Uterus (tissue), 4 donors: Measurements from ENCODE around the gene UST. TPM values are rescaled to one million over a fixed set of nuclear protein-coding genes. Genes with fewer than 3 reads are reported as not detected.

Experiments
- DNase-seq, 2 donors: peaks; one replicate each; pipeline ENCODE4 v3.0.0-alpha.2; 2019 to 2020
- H3K27ac ChIP-seq, 2 donors: fragments of 200-600 bp; sonication (generic); 1 replicate in 1 of 2; 2 replicates in 1 of 2; pipeline ENCODE4 v1.5.1; 2016 to 2018
- H3K27me3 ChIP-seq, 2 donors: fragments of 200-600 bp; sonication (generic); one replicate each; pipeline ENCODE4 v1.5.1; 2018 to 2019; ENCODE audit warnings: control low read depth in 1 of 2
- H3K36me3 ChIP-seq, 2 donors: fragments of 200-600 bp; sonication (generic); one replicate each; pipeline ENCODE4 v1.5.1; 2019; ENCODE audit warnings: control low read depth in 1 of 2
- H3K4me1 ChIP-seq, 2 donors: fragments of 200-600 bp; sonication (generic); one replicate each; pipeline ENCODE4 v1.5.1; 2018 to 2019; ENCODE audit warnings: control low read depth in 1 of 2
- H3K4me3 ChIP-seq, 2 donors: fragments of 200-600 bp; sonication (generic); 1 replicate in 1 of 2; 2 replicates in 1 of 2; pipeline ENCODE4 v1.5.1; 2018 to 2019; ENCODE audit warnings: mild to moderate bottlenecking in 1 of 2
- H3K9me3 ChIP-seq, 2 donors: fragments of 200-600 bp; sonication (generic); one replicate each; pipeline ENCODE4 v1.5.1; 2019; ENCODE audit warnings: control low read depth in 1 of 2
- CTCF ChIP-seq, 4 experiments: fragments of 200-600 bp in 2 of 4; fragments of 450-650 bp in 2 of 4; sonication (generic) in 2 of 4; IDR thresholded peaks; one replicate each; pipeline ENCODE4 v1.5.1; 2016 to 2019; ENCODE audit warnings: antibody characterized with exemption in 4 of 4, mild to moderate bottlenecking in 2 of 4, moderate library complexity in 1 of 4
- POLR2A ChIP-seq, 2 donors: fragments of 450-650 bp; IDR thresholded peaks; one replicate each; pipeline ENCODE4 v1.6.1; 2016; ENCODE audit warnings: antibody characterized with exemption in 2 of 2, mild to moderate bottlenecking in 1 of 2, moderate library complexity in 1 of 2
- intact Hi-C: fragments of 100-400 bp; cut with DNase I; formaldehyde crosslinking; loops from one replicate; pipeline ENCODE4 v1.15.1; 2023; ENCODE audit warnings: low total_unique reads
- total RNA-seq, 4 donors: library from RNA; depleted of rRNA in 3 of 4; stranded (reverse); fragments of >200 nt in 3 of 4; gene quantifications; one replicate each; pipeline versions ENCODE4 v1.1.0 to v1.2.4, GENCODE V29; 2014 to 2023
- donor health status: DM: yes; HTN: yes; CAD: no.

UST gene
- total RNA-seq, 4 donors from 2014 or later = 6.1 to 23.2 (median 17.2) TPM

GRCh38 chr6:148866657-148867268 is 119.9 kb downstream of the UST start:
- H3K36me3 ChIP-seq = no peaks in the 10 kb centered on the region
- H3K27me3 ChIP-seq = no peaks in the 10 kb centered on the region
- DNase-seq = no peak
- peaks cover 0 to 5% of the 10 kb centered on the region in 2 donors for H3K4me1 ChIP-seq
- no peaks in the 10 kb centered on the region for H3K9me3 ChIP-seq
- H3K4me3 ChIP-seq = no peak overlapping the region
- intact Hi-C loops = no loop called here
- H3K27ac ChIP-seq = no peak overlapping the region
- no peak for TF ChIP-seq POLR2A (IDR thresholded peaks at IDR 0.05)
- TF ChIP-seq CTCF (IDR thresholded peaks at IDR 0.05) = no peak

- Histone ChIP-seq H3K27ac (peak overlapping the region in 1 of 2 donors; percentile 43), H3K4me1 (peaks cover 0 to 5% of the 10 kb centered on the region in 2 donors), H3K9me3 (no peaks in the 10 kb centered on the region), H3K36me3 (no peaks in the 10 kb centered on the region), H3K4me3 (no peak overlapping the region), H3K27me3 (no peaks in the 10 kb centered on the region)
- intact Hi-C loops = no loop called here
- DNase-seq = no peak
- TF ChIP-seq POLR2A (IDR thresholded peaks at IDR 0.05) (no peak), CTCF (IDR thresholded peaks at IDR 0.05) (no peak)
Measured at GRCh38 chr6:148867862-148868261, 121.0 kb downstream of the UST start.

GRCh38 chr6:148868314-148868713 is 121.5 kb downstream of the UST start:
- TF ChIP-seq POLR2A (IDR thresholded peaks at IDR 0.05) (no peak), CTCF (IDR thresholded peaks at IDR 0.05) (no peak)
- no peak for DNase-seq
- no peaks in the 10 kb centered on the region for H3K36me3 ChIP-seq
- H3K9me3 ChIP-seq = no peaks in the 10 kb centered on the region
- H3K4me1 ChIP-seq = peaks cover 0 to 5% of the 10 kb centered on the region in 2 donors
- peak overlapping the region in 1 of 2 donors; percentile 43 for H3K27ac ChIP-seq
- no peak overlapping the region for H3K4me3 ChIP-seq
- intact Hi-C loops = no loop called here
- no peaks in the 10 kb centered on the region for H3K27me3 ChIP-seq

- no peak for TF ChIP-seq CTCF (IDR thresholded peaks at IDR 0.05)
- no peak for TF ChIP-seq POLR2A (IDR thresholded peaks at IDR 0.05)
- H3K27me3 ChIP-seq = no peaks in the 10 kb centered on the region
- H3K4me1 ChIP-seq = peaks cover 0 to 5% of the 10 kb centered on the region in 2 donors
- intact Hi-C loops = no loop called here
- no peaks in the 10 kb centered on the region for H3K36me3 ChIP-seq
- no peak overlapping the region for H3K4me3 ChIP-seq
- no peak for DNase-seq
- H3K9me3 ChIP-seq = no peaks in the 10 kb centered on the region
- H3K27ac ChIP-seq = peak overlapping the region in 1 of 2 donors; percentile 43
Measured at GRCh38 chr6:148868901-148869300, 122.1 kb downstream of the UST start.

GRCh38 chr6:148869585-148869984 is 122.8 kb downstream of the UST start:
- DNase-seq = no peak
- Histone ChIP-seq H3K36me3 (no peaks in the 10 kb centered on the region), H3K27me3 (no peaks in the 10 kb centered on the region), H3K4me1 (peaks cover 0 to 5% of the 10 kb centered on the region in 2 donors), H3K27ac (no peak overlapping the region), H3K4me3 (no peak overlapping the region), H3K9me3 (no peaks in the 10 kb centered on the region)
- TF ChIP-seq CTCF (IDR thresholded peaks at IDR 0.05) = no peak
- no peak for TF ChIP-seq POLR2A (IDR thresholded peaks at IDR 0.05)
- intact Hi-C loops = no loop called here
